ENCODE results near the gene GHR. TPM values are rescaled to one million over a fixed set of nuclear protein-coding genes. Genes with fewer than 3 reads are reported as not detected.

The GHR gene
- total RNA-seq, 1 donor: not detected

DNA sequence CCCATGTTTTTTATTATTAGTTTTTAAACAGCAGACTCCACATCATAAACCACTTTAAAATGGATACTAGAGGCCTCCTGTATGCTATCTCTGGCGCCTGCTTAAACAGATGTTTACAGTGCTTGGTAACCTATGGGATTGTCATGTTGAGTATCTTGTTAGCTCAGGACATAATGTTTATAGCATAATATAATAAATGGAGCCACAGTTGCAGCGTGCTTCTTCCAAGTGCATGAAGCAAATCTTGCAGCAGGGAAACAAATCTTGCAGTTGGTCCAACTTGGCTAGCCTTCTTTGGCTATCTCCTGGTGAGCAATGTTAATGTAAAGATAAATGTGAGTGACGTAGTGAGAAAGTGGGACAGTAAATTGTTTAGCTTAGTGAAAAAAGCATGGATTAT is 2.8 kb downstream of the GHR start:
- Histone ChIP-seq H3K4me3 (ENCODE audit: low read length) (no peak overlapping the region), H3K27me3 (ENCODE audit: insufficient read depth, low read length) (peaks cover 37% of the 10 kb centered on the region), H3K9me3 (ENCODE audit: low read depth, low read length) (no peaks in the 10 kb centered on the region), H3K4me1 (ENCODE audit: insufficient read depth, low read length) (peaks cover 7% of the 10 kb centered on the region)

DNA sequence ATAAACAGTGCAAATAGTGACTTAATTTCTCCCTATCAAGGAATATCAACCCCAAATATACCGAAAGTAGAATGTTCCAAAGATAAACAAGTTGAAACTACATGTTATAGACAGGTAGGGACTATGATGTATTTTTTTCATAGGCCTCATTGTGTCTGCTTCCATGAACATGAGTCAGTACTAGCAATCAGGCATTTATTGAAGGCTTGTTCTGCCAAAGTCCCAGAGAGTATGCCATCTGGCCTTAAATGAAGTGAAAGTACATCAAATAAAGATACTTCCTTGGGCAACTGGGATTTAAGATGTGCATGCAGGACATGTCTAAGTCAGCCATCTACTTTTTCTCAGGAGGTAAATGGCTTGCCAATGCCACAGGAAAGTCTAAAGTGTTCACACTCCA is 6.5 kb downstream of the GHR start:
- Histone ChIP-seq H3K27me3 (ENCODE audit: insufficient read depth, low read length) (peaks cover 21% of the 10 kb centered on the region), H3K4me3 (ENCODE audit: low read length) (no peak overlapping the region), H3K4me1 (ENCODE audit: insufficient read depth, low read length) (no peaks in the 10 kb centered on the region), H3K9me3 (ENCODE audit: low read depth, low read length) (no peaks in the 10 kb centered on the region)

DNA sequence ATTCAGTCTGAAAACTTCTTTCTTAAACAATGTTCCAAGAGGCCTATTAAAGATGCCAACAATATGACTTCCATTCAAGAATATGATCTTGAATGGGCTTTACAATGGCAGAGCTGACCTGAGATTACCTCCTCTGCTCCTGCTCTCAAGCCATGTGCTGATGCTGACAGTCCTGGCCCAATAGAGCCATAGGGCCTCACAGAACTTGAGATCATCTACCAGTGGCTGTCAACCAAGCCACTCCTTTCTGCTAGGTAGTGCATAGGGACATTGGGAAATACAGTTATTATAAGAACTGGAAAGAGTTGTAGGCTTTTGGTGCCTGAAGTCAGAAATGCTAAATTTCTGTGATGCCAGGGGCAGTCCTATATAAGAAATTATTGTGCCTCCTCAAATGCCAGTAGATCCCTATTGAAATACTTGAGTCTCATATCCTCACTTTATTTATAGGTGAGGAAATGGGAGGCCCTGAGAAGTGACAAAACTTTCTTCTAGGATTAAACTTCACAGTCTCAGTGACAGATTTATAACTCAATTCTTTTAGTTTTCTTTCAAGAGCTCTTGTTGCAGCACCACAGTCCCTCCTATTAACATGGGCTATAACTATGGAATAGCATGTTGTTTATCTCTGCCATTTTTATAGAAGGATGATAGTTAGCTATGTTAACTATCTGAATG is 10.9 kb downstream of the GHR start:
- H3K4me1 ChIP-seq (ENCODE audit: insufficient read depth, low read length): no peaks in the 10 kb centered on the region
- no peaks in the 10 kb centered on the region for H3K9me3 ChIP-seq (ENCODE audit: low read depth, low read length)
- no peak overlapping the region for H3K4me3 ChIP-seq (ENCODE audit: low read length)
- no peaks in the 10 kb centered on the region for H3K27me3 ChIP-seq (ENCODE audit: insufficient read depth, low read length)

DNA sequence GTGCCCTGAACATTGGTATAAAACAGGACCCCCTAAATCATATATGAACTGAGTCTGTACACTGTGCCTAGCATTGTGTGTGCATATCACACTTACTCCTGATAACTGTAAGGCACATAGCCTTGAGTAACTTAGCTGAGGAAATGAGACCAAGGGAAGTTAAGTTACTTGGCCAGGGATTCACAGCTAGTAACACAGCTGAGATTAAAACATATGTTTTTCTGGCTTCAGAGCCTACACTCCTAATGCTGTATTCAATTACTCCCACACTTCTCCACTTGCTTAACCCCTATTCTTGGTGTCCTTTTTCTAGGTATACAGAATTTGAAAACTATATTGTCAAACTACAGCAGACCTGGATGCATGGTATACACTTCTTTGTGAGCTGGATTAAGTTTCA is 12.8 kb downstream of the GHR start:
- Histone ChIP-seq H3K4me1 (ENCODE audit: insufficient read depth, low read length) (no peaks in the 10 kb centered on the region), H3K27me3 (ENCODE audit: insufficient read depth, low read length) (no peaks in the 10 kb centered on the region), H3K4me3 (ENCODE audit: low read length) (no peak overlapping the region), H3K9me3 (ENCODE audit: low read depth, low read length) (no peaks in the 10 kb centered on the region)

DNA sequence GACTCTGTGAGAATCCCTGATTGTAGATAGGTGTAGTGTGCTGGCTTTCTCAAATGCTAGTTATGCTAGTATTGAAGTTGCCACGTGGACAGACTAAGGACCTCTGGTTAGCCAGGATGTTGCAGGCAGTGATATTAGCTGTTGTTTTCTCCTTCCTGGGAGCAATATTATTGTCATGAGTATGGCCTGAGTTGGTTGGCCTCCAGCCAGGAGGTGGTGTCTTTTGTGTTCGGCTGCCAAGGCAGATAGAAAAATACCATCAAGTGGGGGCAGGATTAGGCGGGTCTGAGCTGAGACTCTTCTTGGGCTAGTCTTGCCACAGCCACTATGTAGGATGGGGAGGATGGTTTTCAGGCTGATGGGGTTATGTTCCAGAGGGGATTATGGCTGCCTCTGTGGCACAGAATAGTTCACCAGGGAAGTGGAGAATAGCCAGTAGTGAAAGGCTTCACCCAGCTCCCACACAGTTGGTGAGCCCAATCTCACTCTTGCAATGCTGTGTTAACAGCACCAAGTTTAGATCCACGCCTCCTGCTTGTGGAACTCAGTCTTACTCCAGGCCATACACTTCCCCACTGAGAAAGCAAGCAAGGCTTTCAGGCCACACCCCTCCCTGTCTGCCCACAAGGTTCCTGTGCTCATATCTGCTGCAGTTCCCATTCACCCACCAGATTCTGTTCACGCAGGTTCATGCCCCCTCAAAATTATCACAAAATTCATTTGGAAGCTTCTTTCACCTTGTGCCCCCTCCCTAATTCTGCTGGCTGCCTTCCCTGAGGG is 31.2 kb downstream of the GHR start:
- Histone ChIP-seq H3K27me3 (ENCODE audit: insufficient read depth, low read length) (no peaks in the 10 kb centered on the region), H3K9me3 (ENCODE audit: low read depth, low read length) (peaks cover 5% of the 10 kb centered on the region), H3K4me3 (ENCODE audit: low read length) (no peak overlapping the region), H3K4me1 (ENCODE audit: insufficient read depth, low read length) (no peaks in the 10 kb centered on the region)

DNA sequence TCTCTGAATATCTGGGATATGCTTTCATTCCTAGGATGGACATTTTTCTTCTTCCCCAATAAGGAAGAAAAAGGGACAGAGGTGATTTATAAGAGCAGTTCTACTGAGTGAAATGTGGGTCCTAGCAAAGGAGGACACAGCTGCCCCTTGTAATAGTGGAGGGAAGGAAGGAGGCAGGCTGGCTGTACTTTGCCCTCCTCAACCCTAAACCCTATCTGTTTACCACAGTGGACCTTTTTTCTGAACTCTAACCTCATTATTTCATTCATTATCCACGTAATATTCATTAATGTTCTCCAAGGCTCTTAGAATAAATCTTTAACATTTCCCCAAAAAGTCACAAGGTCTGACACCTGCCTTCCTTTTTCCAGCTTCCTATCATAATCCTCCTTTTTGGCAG is 37.8 kb downstream of the GHR start:
- Histone ChIP-seq H3K27me3 (ENCODE audit: insufficient read depth, low read length) (no peaks in the 10 kb centered on the region), H3K4me3 (ENCODE audit: low read length) (no peak overlapping the region), H3K4me1 (ENCODE audit: insufficient read depth, low read length) (no peaks in the 10 kb centered on the region), H3K9me3 (ENCODE audit: low read depth, low read length) (no peaks in the 10 kb centered on the region)

DNA sequence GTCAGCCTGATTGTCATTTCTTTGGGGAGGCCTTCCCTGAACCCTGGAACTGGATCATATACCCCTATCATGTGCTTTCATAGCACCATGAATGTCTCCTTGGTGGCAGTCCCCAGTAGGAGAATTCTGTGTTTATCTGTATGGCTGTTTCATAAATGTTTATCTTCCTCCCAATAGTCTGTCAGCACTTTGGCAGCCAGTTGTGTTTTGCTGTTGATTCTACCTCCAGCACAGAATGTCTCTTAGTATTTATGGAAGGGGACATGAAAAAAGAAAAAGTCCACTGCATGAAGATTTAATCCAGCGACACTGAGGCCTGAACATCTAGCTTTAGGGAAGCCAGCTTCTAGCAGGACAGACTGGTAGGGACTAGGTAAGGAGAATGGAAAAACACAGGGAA is 38.3 kb downstream of the GHR start:
- Histone ChIP-seq H3K4me1 (ENCODE audit: insufficient read depth, low read length) (no peaks in the 10 kb centered on the region), H3K27me3 (ENCODE audit: insufficient read depth, low read length) (no peaks in the 10 kb centered on the region), H3K9me3 (ENCODE audit: low read depth, low read length) (no peaks in the 10 kb centered on the region), H3K4me3 (ENCODE audit: low read length) (no peak overlapping the region)

DNA sequence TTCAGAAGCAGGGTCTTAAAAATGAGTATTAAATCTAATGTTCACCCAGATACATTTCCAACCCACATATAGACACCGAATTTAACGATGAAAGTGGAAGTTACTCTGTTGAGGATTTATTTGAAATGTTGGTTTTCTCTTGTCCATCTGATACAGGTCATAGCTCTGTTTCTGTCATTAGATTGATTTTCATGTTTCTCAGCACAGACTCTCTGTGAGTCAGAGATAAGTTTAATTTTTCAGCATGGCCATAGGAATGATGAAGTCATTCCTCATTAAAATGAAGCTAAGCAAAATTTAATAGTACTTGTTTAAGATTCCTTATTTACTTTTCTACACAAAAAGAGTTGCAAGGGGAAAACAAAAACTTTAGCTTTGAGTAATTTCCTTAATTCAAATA is 38.8 kb downstream of the GHR start:
- Histone ChIP-seq H3K4me1 (ENCODE audit: insufficient read depth, low read length) (no peaks in the 10 kb centered on the region), H3K27me3 (ENCODE audit: insufficient read depth, low read length) (no peaks in the 10 kb centered on the region), H3K4me3 (ENCODE audit: low read length) (no peak overlapping the region), H3K9me3 (ENCODE audit: low read depth, low read length) (no peaks in the 10 kb centered on the region)

DNA sequence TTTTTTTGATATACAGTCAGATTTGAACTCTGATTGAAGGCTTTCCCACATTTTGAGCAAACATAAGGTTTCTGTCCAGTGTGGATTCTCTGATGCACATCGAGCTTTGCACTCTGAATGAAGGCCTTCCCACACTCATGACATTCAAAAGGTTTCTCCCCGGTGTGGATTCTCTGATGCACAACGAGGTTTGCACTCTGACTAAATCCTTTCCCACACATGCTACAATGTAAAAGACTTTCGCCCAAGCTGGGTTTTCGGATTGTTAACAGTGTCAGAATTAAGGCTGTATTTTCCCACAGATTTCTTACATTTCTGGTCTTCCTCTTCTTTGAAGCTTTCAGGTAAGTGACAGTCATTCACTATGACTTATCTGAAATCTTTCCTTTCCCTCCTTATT is 44.3 kb downstream of the GHR start:
- H3K27me3 ChIP-seq (ENCODE audit: insufficient read depth, low read length): no peaks in the 10 kb centered on the region
- no peak overlapping the region for H3K4me3 ChIP-seq (ENCODE audit: low read length)
- H3K4me1 ChIP-seq (ENCODE audit: insufficient read depth, low read length): no peaks in the 10 kb centered on the region
- no peaks in the 10 kb centered on the region for H3K9me3 ChIP-seq (ENCODE audit: low read depth, low read length)

DNA sequence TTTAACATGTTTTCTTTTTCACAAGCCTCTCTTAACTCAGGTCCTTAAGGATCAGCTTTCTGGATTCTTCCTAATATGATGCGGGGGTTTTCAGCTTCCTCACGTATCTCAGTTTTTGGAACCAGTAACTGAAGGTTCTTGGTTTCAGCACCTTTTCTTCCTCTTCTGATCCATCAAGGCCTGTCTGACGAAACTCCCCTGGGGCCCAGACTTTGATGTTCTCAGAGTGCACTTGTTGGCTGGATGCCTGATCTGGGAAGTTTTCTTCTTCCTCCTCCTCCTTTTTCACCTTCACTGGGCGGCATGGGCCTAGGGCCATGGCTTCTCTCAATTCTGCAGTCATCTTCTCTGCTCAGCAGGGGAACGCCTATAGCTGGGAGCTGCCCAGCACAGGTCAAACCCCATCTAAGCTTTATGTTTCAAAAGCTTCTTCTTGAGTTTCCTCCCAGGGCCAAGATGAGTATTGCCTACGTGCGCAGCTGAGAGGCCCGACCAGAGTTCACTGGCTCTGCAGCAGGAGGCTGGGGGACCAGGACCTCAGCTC is 44.8 kb downstream of the GHR start:
- H3K27me3 ChIP-seq (ENCODE audit: insufficient read depth, low read length): no peaks in the 10 kb centered on the region
- H3K4me1 ChIP-seq (ENCODE audit: insufficient read depth, low read length): no peaks in the 10 kb centered on the region
- no peak overlapping the region for H3K4me3 ChIP-seq (ENCODE audit: low read length)
- H3K9me3 ChIP-seq (ENCODE audit: low read depth, low read length): no peaks in the 10 kb centered on the region

DNA sequence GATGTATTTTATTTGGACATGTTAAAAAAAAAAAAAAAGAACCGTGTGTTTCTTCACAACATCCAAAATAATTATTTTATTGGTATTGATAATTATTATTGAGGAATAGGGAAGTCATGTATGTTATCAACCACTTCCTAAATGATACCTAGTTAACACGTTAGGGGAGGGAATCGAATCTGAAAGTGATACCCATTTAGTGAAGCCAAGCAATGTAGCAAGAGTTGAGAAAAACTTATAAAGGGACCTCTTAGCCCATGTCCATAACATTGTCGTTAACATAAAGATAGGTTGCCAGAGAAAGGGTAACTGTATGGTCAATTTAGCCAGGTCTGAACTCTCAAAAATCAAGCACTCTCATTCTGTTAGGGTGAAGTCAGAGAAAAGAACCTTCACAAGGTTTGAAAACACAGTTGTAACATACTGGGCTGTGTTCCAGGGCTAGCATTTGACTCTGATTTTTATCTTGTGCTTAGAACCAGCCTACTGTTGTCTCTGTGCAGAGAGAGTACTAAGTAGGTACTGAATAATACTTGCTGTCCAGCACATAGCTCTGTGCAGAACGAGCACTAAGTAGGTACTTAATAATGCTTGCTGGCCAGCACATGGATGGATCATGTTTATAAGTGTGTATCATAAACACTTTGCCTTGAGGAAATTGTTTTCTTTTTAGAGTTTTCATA is 60.4 kb downstream of the GHR start:
- no peaks in the 10 kb centered on the region for H3K27me3 ChIP-seq (ENCODE audit: insufficient read depth, low read length)
- no peaks in the 10 kb centered on the region for H3K4me1 ChIP-seq (ENCODE audit: insufficient read depth, low read length)
- no peak overlapping the region for H3K4me3 ChIP-seq (ENCODE audit: low read length)
- no peaks in the 10 kb centered on the region for H3K9me3 ChIP-seq (ENCODE audit: low read depth, low read length)

DNA sequence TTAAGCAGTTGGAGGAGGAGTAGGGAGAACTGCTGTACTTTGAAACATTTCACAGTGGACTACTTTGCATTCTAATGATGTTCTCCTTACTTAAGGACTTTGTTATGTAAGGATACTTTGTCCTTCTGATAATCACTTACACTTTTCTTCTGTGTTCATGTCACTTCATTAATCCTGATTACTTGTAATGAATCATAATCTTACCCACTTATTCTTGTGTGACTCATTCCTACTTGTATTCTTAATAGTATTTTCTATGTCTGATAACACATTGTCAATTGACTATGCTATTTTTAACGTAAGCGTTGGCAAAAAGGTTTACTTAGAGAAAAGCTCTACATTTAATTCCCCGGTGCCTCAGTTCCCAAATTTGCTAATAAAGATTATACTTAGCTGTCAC is 63.8 kb downstream of the GHR start:
- Histone ChIP-seq H3K27me3 (ENCODE audit: insufficient read depth, low read length) (no peaks in the 10 kb centered on the region), H3K4me3 (ENCODE audit: low read length) (no peak overlapping the region), H3K4me1 (ENCODE audit: insufficient read depth, low read length) (no peaks in the 10 kb centered on the region), H3K9me3 (ENCODE audit: low read depth, low read length) (no peaks in the 10 kb centered on the region)

DNA sequence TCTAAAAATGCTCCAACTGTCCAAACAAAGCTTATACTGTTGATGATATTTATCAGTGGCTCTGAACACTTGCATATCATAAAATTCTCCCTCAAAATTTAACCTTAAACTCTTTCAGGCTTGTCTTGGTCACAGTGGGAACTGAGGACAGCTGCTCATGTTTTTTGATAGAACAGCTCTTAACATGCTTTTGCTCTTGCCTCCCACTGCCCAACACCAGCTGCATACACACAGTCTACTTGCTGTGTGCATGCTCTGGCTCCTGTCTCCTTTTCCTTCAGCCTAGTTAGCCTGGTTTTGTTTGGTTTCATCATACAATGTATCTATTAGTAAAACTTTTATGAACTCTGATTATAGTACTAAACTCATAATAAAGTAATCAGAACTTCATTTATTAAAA is 64.6 kb downstream of the GHR start:
- H3K4me1 ChIP-seq (ENCODE audit: insufficient read depth, low read length): no peaks in the 10 kb centered on the region
- no peak overlapping the region for H3K4me3 ChIP-seq (ENCODE audit: low read length)
- H3K27me3 ChIP-seq (ENCODE audit: insufficient read depth, low read length): no peaks in the 10 kb centered on the region
- H3K9me3 ChIP-seq (ENCODE audit: low read depth, low read length): no peaks in the 10 kb centered on the region

DNA sequence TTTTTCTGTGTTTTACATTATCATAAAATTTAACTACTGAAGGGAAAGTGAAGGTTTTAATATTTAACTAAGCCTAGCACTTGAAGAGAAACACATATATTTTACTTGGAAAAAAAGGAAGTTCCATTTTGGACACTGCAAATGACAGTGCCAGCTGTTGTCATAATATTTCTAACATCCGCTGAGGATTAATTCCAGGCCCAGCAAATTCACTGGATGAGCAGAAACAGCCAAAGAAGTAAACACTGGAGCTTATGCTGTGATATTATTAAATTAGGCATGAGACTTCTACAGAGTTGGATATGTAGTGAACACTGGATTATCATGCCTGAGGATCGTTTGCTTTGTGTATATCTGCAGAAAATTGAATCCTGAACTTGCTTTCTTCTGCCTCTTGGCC is 67.6 kb downstream of the GHR start:
- no peaks in the 10 kb centered on the region for H3K4me1 ChIP-seq (ENCODE audit: insufficient read depth, low read length)
- no peaks in the 10 kb centered on the region for H3K9me3 ChIP-seq (ENCODE audit: low read depth, low read length)
- H3K27me3 ChIP-seq (ENCODE audit: insufficient read depth, low read length): no peaks in the 10 kb centered on the region
- no peak overlapping the region for H3K4me3 ChIP-seq (ENCODE audit: low read length)

DNA sequence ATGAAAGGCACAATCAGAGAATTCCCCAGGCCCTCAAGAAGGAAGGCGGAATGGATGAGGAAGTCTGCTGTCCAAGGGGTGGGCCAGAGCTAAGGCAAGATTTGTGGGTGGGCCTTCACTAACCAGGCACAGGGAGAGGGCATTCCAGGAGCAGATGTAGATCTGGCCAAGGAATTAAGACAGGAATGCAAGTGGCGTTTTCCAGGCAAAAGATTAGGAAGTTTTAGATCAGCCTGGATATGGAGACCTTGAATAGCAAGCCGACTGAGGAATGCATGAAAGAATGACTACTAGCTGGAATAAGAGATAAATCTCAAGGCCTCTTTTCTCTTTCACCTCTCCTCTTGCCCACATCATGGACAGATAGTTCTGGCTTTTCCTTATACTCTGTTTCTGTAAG is 68.5 kb downstream of the GHR start:
- Histone ChIP-seq H3K27me3 (ENCODE audit: insufficient read depth, low read length) (no peaks in the 10 kb centered on the region), H3K4me3 (ENCODE audit: low read length) (no peak overlapping the region), H3K4me1 (ENCODE audit: insufficient read depth, low read length) (no peaks in the 10 kb centered on the region), H3K9me3 (ENCODE audit: low read depth, low read length) (no peaks in the 10 kb centered on the region)

Measured in mononuclear cell (primary cell).